ENCODE measurements around the gene SLC2A4RG. TPM values are rescaled to one million over a fixed set of nuclear protein-coding genes. Genes with fewer than 3 reads are reported as not detected.
A peak's percentile ranks its signal among the peaks of the same experiment; 100 is the strongest.
"Not testable (repeated sequence)": the region's sequence is repeated elsewhere in the genome, so short reads cannot be mapped to it uniquely, and the experiment has no call there.

SLC2A4RG gene
- total RNA-seq, 1 donor from 2014 or later: 5.9 TPM

DNA sequence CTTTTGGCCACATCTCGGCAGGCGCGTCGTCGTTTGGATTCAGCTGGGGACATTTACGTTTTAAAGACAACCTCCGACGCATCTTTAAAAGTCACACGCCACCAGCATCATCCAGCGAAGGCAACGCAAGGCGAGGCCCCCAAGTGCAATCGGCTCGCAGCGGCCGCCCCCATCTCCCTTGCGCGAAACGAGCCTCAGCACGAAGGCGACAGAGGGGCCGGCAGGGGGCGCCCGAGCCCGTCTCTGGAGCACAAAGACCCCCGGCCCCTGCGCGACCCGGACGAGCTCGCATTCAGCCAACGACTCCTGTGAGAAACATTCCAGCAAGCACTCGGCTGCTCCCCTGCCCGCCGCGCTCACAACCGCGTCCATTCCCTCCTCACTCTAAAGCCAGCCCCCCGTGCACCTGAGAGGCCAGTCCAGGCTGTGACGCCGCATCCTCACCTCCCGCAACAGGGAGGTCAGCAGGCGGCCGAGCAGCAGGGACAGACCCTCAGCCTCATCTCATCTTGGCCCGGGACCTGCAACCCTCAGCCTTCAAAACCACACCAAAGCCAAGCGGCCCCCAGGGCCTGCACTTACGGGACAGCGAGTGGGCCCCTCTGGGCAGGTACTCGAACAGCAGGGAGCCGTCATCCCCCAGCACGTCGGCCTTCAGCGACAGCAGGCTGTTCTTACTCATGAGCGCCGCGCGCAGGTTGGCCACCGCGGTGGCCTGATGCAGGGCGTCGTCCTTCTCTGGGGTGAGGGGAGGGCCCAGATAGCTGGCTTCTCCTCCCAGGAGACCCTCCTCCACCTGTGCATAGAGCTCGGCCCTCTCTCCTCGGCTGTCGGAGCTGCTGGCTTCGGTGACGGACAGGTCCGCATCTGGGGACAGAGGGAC, 35.8 kb downstream of the SLC2A4RG start:
- peak in 1 of 2 donors; percentile 39 for DNase-seq (ENCODE audit: low read depth in 2 of 2)

- DNase-seq (ENCODE audit: low read depth in 2 of 2): not testable (repeated sequence)
Observed at GRCh38 chr20:63776875-63777274, 37.3 kb downstream of the SLC2A4RG start.

- no peak for DNase-seq (ENCODE audit: low read depth in 2 of 2)
Observed at GRCh38 chr20:63777614-63778013, 38.0 kb downstream of the SLC2A4RG start.

- peak in 1 of 2 donors; percentile 24 for DNase-seq (ENCODE audit: low read depth in 2 of 2)
Observed at GRCh38 chr20:63778034-63778752, 38.6 kb downstream of the SLC2A4RG start.

DNA sequence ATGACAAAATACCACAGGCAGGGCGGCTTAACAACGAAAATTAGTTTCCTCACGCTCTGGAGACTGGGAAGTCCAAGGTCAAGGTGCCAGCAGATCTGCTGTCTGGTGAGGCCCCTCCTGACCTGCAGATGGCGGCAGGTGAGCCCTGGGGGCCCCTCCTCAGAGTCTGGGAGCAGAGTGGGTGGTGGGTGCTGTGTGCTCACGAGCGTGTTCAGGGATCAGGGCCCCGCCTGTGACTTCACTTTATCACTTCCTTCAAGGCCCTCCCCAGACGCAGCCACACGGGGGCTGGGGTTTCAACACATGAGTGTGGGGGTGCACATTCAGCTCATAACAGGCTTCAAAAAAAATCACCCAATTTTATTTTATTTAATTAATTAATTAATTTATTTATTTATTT, 39.3 kb downstream of the SLC2A4RG start:
- DNase-seq (ENCODE audit: low read depth in 2 of 2): no peak

DNA sequence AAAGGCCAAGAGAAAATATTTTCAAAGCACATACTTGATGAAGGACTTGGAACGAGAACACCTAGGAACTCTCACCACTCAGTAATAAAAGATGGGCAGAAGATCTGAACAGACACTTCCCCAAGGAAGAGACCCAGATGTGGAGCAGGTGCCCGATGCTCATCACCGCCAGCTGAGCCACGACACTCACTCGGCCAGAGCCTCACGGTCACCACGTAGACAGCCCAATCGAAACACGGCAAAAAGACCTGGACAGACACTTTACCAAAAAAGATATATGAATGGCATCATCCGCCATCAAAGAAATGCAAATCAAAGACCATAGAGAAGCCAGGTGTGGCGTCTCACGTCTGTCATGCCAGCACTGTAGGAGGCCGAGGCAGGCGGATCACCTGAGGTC, 41.6 kb downstream of the SLC2A4RG start:
- no peak for DNase-seq (ENCODE audit: low read depth in 2 of 2)

DNA sequence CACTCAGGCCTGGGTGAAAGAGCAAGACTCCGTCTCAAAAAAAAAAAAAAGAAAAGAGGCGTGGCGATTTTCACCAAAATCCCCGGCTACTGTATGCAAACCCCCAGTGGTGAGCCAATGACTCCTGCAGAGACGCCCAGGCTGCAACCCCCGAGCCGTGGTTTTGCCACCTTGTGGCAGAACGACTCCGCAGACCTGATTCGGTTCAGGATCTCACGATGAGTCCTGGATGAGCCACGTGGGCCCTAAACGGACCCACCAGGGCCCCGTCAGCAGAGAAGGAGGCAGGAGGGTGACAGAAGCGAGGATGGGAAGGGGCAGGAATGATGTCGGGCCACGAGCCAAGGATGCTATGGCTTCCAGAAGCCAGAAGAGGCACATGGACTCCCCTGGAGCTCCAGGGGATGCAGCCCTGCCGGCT, 42.5 kb downstream of the SLC2A4RG start:
- DNase-seq (ENCODE audit: low read depth in 2 of 2): no peak

DNA sequence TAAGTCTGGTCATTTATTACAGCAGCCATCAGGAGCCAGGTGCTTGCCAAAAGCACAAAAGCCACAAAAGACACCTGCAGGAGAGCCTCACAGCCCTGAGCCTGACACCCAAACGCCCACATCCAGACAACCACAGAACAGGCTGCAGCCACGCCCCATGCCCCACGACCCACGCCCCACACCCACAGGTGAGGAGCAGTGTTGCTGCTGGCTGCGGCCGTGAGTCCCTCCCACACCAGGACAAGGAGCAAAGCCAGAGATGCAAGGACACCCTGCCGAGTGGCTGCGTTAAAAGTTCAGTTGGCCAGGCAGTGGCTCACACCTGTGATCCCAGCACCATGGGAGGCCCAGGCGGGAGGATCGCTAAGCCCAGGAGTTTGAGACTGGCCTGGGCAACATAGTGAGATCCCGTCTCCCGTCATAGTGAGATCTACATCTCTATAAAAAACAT, 43.0 kb downstream of the SLC2A4RG start:
- DNase-seq (ENCODE audit: low read depth in 2 of 2): no peak

DNA sequence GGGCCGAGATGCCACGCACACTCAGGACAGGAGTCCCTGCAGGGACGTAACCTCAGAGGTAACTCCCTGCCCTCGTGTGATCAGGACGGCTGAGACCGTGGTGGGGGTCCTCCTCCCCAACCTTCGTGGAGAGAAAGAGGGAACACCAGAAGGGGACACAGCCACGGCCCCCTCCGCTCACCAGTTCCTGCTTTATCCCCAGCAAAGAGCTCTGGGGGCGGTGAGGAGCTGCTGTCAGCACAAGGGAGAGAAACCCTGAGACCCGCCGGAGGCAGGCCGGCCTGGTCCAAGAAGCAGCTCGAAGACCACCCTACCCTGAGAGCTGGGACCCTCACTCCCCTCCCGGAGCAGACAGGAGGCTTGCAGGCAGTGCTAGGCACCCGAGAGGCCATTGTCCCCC, 44.4 kb downstream of the SLC2A4RG start:
- DNase-seq (ENCODE audit: low read depth in 2 of 2): no peak

- no peak for DNase-seq (ENCODE audit: low read depth in 2 of 2)
Observed at GRCh38 chr20:63785691-63786131, 46.1 kb downstream of the SLC2A4RG start.

DNA sequence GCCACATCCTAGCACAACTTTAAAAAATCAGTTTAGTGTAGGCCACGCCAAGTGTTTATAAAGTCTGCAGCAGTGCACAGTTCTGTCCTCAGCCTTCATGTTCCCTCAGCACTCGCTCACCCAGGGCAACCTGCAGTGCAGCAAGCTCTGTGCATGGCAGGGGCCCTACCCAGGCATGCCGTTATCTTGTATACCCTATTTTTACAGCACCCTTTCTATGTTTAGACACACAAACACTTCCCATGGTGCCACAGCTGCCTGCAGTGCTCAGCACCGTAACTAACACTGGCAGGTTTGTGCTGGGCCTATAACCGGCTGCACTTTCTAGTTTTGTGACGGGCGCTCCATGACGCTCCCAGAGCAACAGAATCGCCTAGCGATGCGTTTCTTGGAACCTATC, 47.7 kb downstream of the SLC2A4RG start:
- DNase-seq (ENCODE audit: low read depth in 2 of 2): no peak

GRCh38 chr20:63787749-63788148, 48.2 kb downstream of the SLC2A4RG start:
- no peak for DNase-seq (ENCODE audit: low read depth in 2 of 2)

- DNase-seq (ENCODE audit: low read depth in 2 of 2): no peak
Observed at GRCh38 chr20:63789836-63790571, 50.4 kb downstream of the SLC2A4RG start.

DNA sequence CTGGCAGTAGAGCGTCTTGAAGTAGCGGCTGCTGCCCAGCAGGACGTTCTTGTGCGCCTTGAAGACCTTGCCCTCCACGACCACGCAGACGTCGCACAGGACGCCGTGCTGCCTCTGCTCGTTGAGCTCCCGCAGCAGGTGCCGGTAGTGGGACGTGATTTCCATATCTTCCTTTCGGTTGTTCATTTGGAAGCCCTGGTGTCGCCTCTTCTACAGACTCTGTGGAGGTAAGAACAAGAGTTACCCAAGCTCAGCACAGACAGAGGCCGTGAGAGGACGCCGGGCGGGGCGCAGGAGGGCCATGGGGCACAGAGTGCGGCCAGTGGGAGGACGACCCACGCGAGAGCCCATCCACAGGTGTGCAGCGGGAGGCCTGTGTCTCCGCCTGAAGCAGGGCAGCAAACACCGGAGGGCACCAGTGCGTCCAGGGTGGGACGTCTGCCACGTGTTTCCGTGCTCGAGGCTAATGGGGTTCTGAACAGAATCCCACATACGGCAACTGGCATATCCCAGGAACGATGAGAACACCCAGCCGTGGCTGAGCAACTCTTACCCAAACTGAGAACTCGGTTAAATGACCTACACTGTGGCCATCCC, 51.1 kb downstream of the SLC2A4RG start:
- DNase-seq (ENCODE audit: low read depth in 2 of 2): no peak

DNA sequence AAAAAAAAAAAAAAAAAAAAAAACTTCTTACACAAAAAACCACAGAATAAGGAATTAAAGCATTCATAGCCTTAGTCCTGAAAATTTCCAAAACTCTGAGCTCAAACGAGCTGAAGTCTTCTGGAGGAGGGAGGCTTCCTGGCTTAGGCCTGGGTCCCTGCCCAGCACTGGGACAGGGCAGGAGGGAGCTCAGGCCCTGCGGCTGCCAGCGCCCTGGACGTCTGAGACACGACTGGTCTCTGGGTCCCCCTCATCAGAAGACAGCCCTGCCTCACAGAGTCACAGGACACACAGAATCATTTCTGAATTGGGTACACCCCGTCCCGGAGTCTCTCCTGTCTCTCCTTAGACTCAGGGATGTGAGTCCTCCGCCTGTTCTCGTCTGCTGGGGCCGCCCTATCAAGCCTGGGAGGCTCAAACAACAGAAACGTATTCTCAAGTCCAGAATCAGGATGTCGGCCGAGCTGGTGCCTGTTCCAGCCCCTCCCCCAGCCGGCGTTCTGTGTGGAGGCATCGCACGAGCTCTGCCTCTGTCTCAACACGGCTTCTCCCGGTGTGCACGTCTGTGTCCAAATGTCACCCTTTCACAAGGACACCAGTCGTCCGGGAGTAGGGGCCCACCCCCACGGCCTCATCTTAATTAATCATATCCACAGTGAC, 52.1 kb downstream of the SLC2A4RG start:
- DNase-seq (ENCODE audit: low read depth in 2 of 2): no peak

DNA sequence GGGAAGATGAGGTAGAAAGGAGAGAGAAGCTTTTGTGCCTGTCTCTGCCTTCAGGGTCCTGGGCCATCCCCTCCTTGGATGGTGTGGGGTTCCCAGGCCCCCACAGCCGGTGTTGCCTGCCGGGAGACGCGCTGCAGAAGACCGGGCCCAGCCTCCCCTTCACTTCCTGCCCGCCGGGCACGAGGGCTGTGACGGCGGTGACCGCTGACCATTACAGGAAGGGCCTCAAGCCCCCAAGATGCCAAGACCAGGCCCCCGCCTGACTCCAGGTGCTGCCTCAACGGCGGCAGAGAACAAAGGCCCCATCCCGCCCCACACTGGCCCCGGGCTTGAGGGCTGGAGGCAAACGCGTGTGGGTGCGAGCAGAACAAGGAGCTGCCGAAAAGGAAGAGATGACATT, 53.3 kb downstream of the SLC2A4RG start:
- peak in 1 of 2 donors; percentile 19 for DNase-seq (ENCODE audit: low read depth in 2 of 2)

Other genes with a start within 250 kb of the SLC2A4RG start
- 9.2 and 22.0 TPM in 2 replicates for gene EEF1A2, start 240.7 kb upstream of the SLC2A4RG start, total RNA-seq
- 16.3 and 36.2 TPM in 2 replicates for gene PPDPF, start 219.0 kb upstream of the SLC2A4RG start, total RNA-seq
- under 0.01 TPM in 2 replicates for gene PTK6, start 202.4 kb upstream of the SLC2A4RG start, total RNA-seq
- not detected in 2 replicates for gene SRMS, start 192.0 kb upstream of the SLC2A4RG start, total RNA-seq
- 1.1 and 1.3 TPM in 2 replicates for gene FNDC11, start 185.6 kb upstream of the SLC2A4RG start, total RNA-seq
- 25.7 and 30.1 TPM in 2 replicates for gene HELZ2, start 165.5 kb upstream of the SLC2A4RG start, total RNA-seq
- gene GMEB2, start 112.7 kb upstream of the SLC2A4RG start, total RNA-seq: 6.3 and 9.4 TPM in 2 replicates
- 0.38 and 0.51 TPM in 2 replicates for gene STMN3, start 86.4 kb upstream of the SLC2A4RG start, total RNA-seq
- 6.0 and 6.1 TPM in 2 replicates for gene RTEL1, start 81.5 kb upstream of the SLC2A4RG start, total RNA-seq
- gene TNFRSF6B, start 43.1 kb upstream of the SLC2A4RG start, total RNA-seq: 3.9 and 15.4 TPM in 2 replicates
- 22.5 and 38.1 TPM in 2 replicates for gene ARFRP1, start 31.8 kb upstream of the SLC2A4RG start, total RNA-seq
- gene ZGPAT, start 31.7 kb upstream of the SLC2A4RG start, total RNA-seq: 10.1 and 13.8 TPM in 2 replicates
- gene LIME1, start 3.1 kb upstream of the SLC2A4RG start, total RNA-seq: 0.90 and 1.5 TPM in 2 replicates
- 67.1 and 69.7 TPM in 2 replicates for gene ZBTB46, start 91.5 kb downstream of the SLC2A4RG start, total RNA-seq
- gene ABHD16B, start 121.7 kb downstream of the SLC2A4RG start, total RNA-seq: not detected in 2 replicates
- 112 and 178 TPM in 2 replicates for gene TPD52L2, start 125.5 kb downstream of the SLC2A4RG start, total RNA-seq
- 67.3 and 89.9 TPM in 2 replicates for gene DNAJC5, start 155.3 kb downstream of the SLC2A4RG start, total RNA-seq
- 26.6 and 45.0 TPM in 2 replicates for gene UCKL1, start 216.6 kb downstream of the SLC2A4RG start, total RNA-seq
- 5.9 and 11.0 TPM in 2 replicates for gene ZNF512B, start 230.2 kb downstream of the SLC2A4RG start, total RNA-seq
- 2.4 and 5.9 TPM in 2 replicates for gene SAMD10, start 239.9 kb downstream of the SLC2A4RG start, total RNA-seq
- 40.6 and 49.0 TPM in 2 replicates for gene PRPF6, start 241.4 kb downstream of the SLC2A4RG start, total RNA-seq